GM13976 (cell line): ENCODE results near the gene DDX52.

Source experiments
- DNase-seq: peaks from one replicate; pipeline ENCODE4 v3.0.0; 2012; ENCODE audit warnings: low spot score
- CTCF ChIP-seq: IDR thresholded peaks from 2 replicates; pipeline ENCODE4 v1.5.1; 2012; ENCODE audit warnings: borderline replicate concordance, mild to moderate bottlenecking; ENCODE audit not compliant: insufficient read depth; ENCODE audit errors: extremely low read depth, missing control alignments, control extremely low read depth
- in situ Hi-C: fragments of 300-500 bp; cut with MboI; formaldehyde crosslinking; loops from one replicate; pipeline ENCODE4 v1.12.0; 2022; ENCODE audit warnings: low sequenced_read_pairs, mixed read lengths, inconsistent platforms; ENCODE audit not compliant: unreplicated experiment

The DDX52 gene

GRCh38 chr17:37677021-37677420 is 33.8 kb upstream of the DDX52 start:
- no peak for DNase-seq
- in situ Hi-C loops: no loop called here
- no peak for TF ChIP-seq CTCF

- DNase-seq: no peak
- in situ Hi-C loops: no loop called here
- no peak for TF ChIP-seq CTCF
These were observed 33.1 kb upstream of the DDX52 start for GRCh38 chr17:37676115-37676925.

GRCh38 chr17:37674511-37674910 is 31.3 kb upstream of the DDX52 start:
- no peak for DNase-seq
- in situ Hi-C loops: no loop called here
- TF ChIP-seq CTCF: no peak

GRCh38 chr17:37673386-37673785 is 30.1 kb upstream of the DDX52 start:
- no peak for TF ChIP-seq CTCF
- no peak for DNase-seq
- in situ Hi-C loops: no loop called here

GRCh38 chr17:37672548-37673078 is 29.4 kb upstream of the DDX52 start:
- in situ Hi-C loops: no loop called here
- DNase-seq: no peak
- TF ChIP-seq CTCF: no peak

- in situ Hi-C loops: no loop called here
- no peak for DNase-seq
These were observed 28.7 kb upstream of the DDX52 start for GRCh38 chr17:37671824-37672547.

More at GRCh38 chr17:37671824-37672547, 28.7 kb upstream of the DDX52 start:
- TF ChIP-seq CTCF: no peak
